GM12865 (cell line): ENCODE measurements around the gene ZNF814.
"Not testable (repeated sequence)": the region's sequence is repeated elsewhere in the genome, so short reads cannot be mapped to it uniquely, and the experiment has no call there.

Source experiments
- DNase-seq: peaks from one replicate; pipeline ENCODE4 v3.0.0; 2010; ENCODE audit warnings: low read depth
- H3K4me3 ChIP-seq: 2 replicates; pipeline ENCODE4 v1.5.1; 2011; ENCODE audit warnings: mild to moderate bottlenecking, low read depth, low read length, control low read depth
- CTCF ChIP-seq: IDR thresholded peaks from 2 replicates; pipeline ENCODE4 v1.5.1; 2011; ENCODE audit warnings: low read length, control low read depth, low read depth, inconsistent platforms; ENCODE audit not compliant: insufficient read depth; ENCODE audit errors: missing control alignments

Gene ZNF814

GRCh38 chr19:57816652-57817051 lies 72.2 kb downstream of the ZNF814 start:
- no peak for TF ChIP-seq CTCF
- no peak for DNase-seq
- no peak overlapping the region for H3K4me3 ChIP-seq

- no peak for DNase-seq
- H3K4me3 ChIP-seq = peak overlapping the region; percentile 97; the same call in 1 of the 2 replicates
- TF ChIP-seq CTCF = no peak
These were observed 73.4 kb downstream of the ZNF814 start for GRCh38 chr19:57815247-57816075.

- peak; percentile 92 for DNase-seq
- TF ChIP-seq CTCF = no peak
- peak within 1 kb of the TSS; percentile 97 for H3K4me3 ChIP-seq
These were observed 74.2 kb downstream of the ZNF814 start, which contains the start of gene ZNF552 for GRCh38 chr19:57814505-57815246. Gene ZNF552, minus strand, starts transcription at chr19:57814913. Its CDS starts 170 bp downstream, at chr19:57814743.

DNA sequence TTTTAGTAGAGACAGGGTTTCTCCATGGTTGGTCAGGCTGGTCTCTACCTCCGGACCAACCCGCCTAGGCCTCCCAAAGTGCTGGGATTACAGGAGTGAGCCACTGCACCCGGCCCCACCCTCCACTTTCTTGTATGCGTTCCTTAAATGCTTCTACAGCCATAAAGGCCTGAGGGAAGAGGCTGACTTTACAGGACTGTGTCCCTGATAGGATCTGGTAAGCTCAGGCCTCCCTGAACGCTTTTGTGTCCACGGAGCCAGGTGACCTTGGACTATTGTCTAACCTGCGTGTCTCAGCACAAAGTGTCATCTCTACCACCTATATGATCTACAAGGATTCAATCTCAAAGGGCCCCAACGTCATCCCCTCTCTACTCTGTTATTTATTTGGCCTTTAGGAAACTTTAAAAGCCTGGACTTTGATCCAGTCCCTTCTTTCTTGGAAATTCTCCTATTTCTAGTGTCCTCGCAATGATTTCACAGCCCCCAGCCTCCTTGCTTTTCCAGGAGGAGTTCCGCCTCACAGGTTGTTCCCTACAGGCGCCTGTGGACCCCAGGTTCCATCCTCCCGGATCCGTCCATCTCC lies 74.8 kb downstream of the ZNF814 start:
- no peak for DNase-seq
- peak overlapping the region; percentile 97 for H3K4me3 ChIP-seq
- TF ChIP-seq CTCF = no peak

DNA sequence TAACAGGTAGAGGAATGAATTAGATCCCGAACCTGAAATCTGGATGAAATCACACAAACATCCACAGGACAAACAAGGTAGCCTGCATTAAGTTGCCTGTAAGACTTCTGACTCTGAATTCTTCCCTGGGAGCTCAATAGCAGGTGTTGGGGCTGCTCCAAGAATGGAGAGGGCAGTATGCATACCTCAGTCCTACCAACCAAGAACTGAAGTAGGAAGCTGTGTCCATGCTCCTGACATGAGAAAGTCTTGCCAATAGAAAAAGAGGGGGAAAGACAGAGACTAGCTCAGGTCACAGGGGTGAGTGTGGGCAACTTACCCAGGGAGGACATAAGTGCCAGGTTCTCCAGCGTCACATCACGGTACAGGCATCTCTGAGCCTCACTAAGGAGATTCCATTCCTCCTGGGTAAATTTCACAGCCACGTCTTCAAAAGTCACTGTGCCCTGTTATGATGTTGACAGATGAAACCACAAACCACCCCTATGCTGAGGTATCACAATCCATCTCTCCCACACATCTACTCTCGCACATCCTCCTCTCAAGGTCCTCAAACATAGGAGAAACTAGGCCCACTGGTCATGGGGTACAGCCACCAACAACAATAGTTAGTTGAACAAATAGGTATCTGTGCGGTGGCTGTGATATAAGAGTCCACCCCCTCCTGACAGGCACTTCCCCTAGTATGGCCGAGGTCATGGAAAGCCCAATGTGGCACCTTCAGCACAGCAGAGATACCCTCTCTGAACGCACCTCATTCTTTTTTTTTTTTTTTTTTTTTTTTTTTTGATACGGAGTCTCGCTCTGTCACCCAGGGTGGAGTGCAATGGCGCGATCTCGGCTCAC lies 75.6 kb downstream of the ZNF814 start:
- DNase-seq = not testable (repeated sequence)
- H3K4me3 ChIP-seq = peak overlapping the region; percentile 97; the same call in 1 of the 2 replicates

DNA sequence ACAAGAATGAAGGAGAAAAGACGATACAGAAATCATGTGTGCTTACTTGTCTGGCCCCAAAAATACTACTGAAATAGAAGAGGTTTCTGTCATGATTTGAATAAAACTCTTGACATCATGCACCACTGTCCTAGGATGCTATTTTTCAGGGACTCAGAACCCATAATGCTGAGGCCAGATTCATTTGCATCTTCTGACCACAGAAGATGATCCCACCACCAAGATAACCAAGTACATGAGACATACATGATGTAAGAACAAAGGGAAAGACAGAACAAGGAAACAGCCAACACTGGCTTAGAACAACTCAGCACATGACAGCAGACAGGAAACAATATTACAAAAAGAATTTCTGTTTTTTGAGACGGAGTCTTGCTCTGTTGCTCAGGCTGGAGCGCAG lies 76.6 kb downstream of the ZNF814 start:
- no peak overlapping the region for H3K4me3 ChIP-seq
- DNase-seq = peak; percentile 61
- TF ChIP-seq CTCF = no peak

- H3K4me3 ChIP-seq, DNase-seq: not testable (repeated sequence)
These were observed 78.2 kb downstream of the ZNF814 start for GRCh38 chr19:57810410-57811295.
